Activated CD8-positive, alpha-beta memory T cell treated with anti-CD3 and anti-CD28 coated beads for 36 hours (primary cell): ENCODE measurements around the gene TRMT6. TPM values are rescaled to one million over a fixed set of nuclear protein-coding genes. Genes with fewer than 3 reads are reported as not detected.

Experiments used
- CTCF ChIA-PET: fragments of 350-600 bp; sonication (Branson Sonifier 250); formaldehyde crosslinking; loops from one replicate; lab custom pipeline; 2021; ENCODE audit warnings: antibody characterized with exemption; lab: Charles Lee
- POLR2A ChIA-PET: fragments of 350-600 bp; sonication (Branson Sonifier 250); formaldehyde crosslinking; loops from one replicate; lab custom pipeline; 2021; ENCODE audit warnings: antibody characterized with exemption; lab: Charles Lee
- total RNA-seq, 2 experiments: library from RNA; stranded (reverse); gene quantifications; one replicate each; pipeline ENCODE4 v1.2.3, GENCODE V29; 2021

Gene TRMT6
- total RNA-seq, 2 experiments from 2014 or later: 34.0 to 36.3 TPM

GRCh38 chr20:5918856-5919625 is 31.3 kb downstream of the TRMT6 start:
- ChIA-PET CTCF (interaction anchor here (1.2 kb wide), 2 partner anchors 28 to 32 kb away, joined by 3 to 5 read pairs; partner anchors contain the start of genes MCM8 and TRMT6), POLR2A (no interaction called here)

DNA sequence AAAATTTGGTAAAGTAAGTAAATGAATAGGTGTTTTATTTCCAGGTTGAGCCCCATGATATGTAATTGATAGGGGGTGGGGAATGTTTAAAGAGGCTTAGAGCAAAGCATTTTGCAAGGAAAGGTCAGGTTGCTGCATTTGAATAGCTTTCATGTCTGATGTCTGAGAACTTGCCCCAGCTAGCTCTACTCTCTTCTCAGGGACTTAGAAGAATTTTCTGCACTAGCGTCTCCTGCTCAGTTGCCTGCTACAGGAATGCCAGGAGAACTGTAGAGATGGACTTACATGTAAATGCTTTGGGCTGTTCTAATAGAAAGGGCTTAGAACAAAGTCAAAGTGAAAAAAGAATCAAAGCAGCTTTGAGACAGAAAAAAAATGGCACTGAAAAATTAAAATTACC is 35.5 kb downstream of the TRMT6 start:
- CTCF ChIA-PET: no interaction called here
- POLR2A ChIA-PET: no interaction called here

DNA sequence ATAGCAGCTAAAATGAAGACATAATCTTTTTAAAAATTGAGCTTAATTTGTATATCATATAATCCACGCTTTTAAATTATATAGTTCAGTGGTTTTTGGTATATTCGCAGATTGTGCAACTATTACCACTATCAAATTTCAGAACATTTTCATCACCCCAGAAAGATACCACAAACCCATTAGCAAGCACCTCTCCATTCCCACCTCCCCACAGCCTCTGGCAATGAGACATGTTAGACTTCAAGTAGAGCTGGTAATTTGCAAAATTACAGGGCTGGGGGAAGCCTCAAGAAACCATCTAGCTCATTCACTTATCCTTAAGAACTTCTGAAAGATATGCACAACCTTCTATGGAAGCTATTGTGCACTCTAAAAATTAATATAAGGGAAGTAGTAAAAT is 37.2 kb downstream of the TRMT6 start:
- POLR2A ChIA-PET: no interaction called here
- CTCF ChIA-PET: interaction anchor here (0.7 kb wide), 1 partner anchor 105 kb away, joined by 4 read pairs; no protein-coding TSS in a partner anchor

DNA sequence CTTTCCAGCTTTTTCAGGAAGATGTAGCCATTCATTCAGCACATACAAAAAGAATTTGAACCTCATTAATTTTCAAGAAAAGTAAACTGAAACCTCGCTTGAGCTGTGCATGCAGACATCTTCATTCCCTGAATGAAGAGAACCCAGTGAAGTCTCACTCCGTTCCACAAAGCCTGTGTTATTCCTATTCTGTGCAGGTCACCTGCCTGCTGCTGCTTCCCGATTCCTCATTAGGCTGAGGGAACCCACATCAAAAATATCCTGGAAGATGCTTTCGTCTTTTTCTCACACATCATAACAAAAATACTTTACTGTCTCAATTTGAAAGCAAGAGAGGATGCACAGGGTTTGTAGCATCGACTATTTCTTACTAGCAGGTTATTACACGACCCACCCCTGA is 40.1 kb downstream of the TRMT6 start:
- ChIA-PET POLR2A (no interaction called here), CTCF (no interaction called here)

- CTCF ChIA-PET: interaction anchor here (0.6 kb wide), 1 partner anchor 45 kb away, joined by 3 read pairs; no protein-coding TSS in a partner anchor
- POLR2A ChIA-PET: no interaction called here
Observed at GRCh38 chr20:5908981-5909380, 41.4 kb downstream of the TRMT6 start.

- POLR2A ChIA-PET: no interaction called here
- CTCF ChIA-PET: interaction anchor here (0.6 kb wide), 1 partner anchor 70 kb away, joined by 3 read pairs; no protein-coding TSS in a partner anchor
Observed at GRCh38 chr20:5900908-5901307, 49.4 kb downstream of the TRMT6 start.

- ChIA-PET CTCF (no interaction called here), POLR2A (no interaction called here)
Observed at GRCh38 chr20:5899444-5899843, 50.9 kb downstream of the TRMT6 start.

- CTCF ChIA-PET: no interaction called here
- POLR2A ChIA-PET: no interaction called here
Observed at GRCh38 chr20:5895626-5896025, 54.7 kb downstream of the TRMT6 start.

- CTCF ChIA-PET: no interaction called here
- POLR2A ChIA-PET: no interaction called here
Observed at GRCh38 chr20:5893621-5894020, 56.7 kb downstream of the TRMT6 start.

DNA sequence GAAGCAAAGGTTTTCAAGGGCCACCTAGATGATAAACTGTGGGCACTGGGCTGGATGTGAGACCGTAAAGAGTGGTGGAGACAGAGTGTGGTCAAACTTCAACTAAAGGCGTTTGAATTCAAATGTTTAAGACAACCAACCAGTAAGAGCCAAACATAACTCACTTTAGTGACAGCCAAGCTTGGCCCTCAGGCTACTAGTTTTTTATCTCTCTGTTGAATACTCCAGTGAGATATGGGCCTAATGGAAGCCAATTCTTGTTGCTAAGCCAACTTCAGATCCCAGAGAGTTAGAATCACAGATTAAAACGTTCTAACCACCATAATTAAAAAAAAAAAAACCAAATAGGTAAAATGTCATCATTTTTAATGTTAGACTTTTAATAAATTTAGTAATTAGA is 57.3 kb downstream of the TRMT6 start:
- POLR2A ChIA-PET: no interaction called here
- CTCF ChIA-PET: no interaction called here

GRCh38 chr20:5890773-5891441 is 59.4 kb downstream of the TRMT6 start:
- ChIA-PET CTCF (no interaction called here), POLR2A (no interaction called here)

DNA sequence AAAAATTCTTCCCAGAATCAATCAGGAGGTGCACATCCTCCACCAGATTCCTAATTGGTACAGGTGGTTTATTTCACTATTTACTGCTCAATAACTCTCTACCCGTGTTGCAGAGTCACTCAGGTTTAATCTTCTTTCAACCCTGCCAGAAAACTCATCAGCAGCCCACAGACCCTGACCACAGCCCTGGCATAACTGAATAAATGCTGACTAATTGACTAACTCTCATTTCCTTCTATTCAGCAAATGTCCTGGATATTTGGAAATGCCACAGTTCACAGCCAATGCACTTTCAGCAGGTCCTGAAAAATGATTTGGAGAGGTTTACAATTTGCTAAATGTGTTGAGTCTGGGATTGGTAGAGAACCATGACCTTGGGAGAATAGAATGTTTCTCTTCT is 62.3 kb downstream of the TRMT6 start:
- ChIA-PET CTCF (no interaction called here), POLR2A (no interaction called here)

- ChIA-PET CTCF (interaction anchor here (0.7 kb wide), 1 partner anchor 251 kb away, joined by 3 read pairs; no protein-coding TSS in a partner anchor), POLR2A (no interaction called here)
Observed at GRCh38 chr20:5887386-5887785, 62.9 kb downstream of the TRMT6 start.

Other genes with a start within 250 kb of the TRMT6 start
- gene SHLD1, start 200.1 kb downstream of the TRMT6 start, total RNA-seq: 1 to 10 TPM; 7.4 to 7.7 TPM
- under 1 TPM; 0.19 to 0.21 TPM for gene CHGB, start 39.0 kb downstream of the TRMT6 start, total RNA-seq
- gene MCM8, start 119 bp upstream of the TRMT6 start, total RNA-seq: 10 to 100 TPM; 34.6 to 37.0 TPM
- 10 to 100 TPM; 63.9 to 65.9 TPM for gene CRLS1, start 55.6 kb upstream of the TRMT6 start, total RNA-seq
- gene LRRN4, start 103.5 kb upstream of the TRMT6 start, total RNA-seq: not detected
- gene FERMT1, start 172.5 kb upstream of the TRMT6 start, total RNA-seq: under 1 TPM; 0.11 to 0.44 TPM